ELF-1 (cell line): ENCODE data around the gene ATP8B3.

ENCODE experiments used
- DNase-seq: peaks from one replicate; pipeline ENCODE4 v3.0.0-alpha.2; 2016; ENCODE audit warnings: low read depth, low spot score

ATP8B3 gene

DNA sequence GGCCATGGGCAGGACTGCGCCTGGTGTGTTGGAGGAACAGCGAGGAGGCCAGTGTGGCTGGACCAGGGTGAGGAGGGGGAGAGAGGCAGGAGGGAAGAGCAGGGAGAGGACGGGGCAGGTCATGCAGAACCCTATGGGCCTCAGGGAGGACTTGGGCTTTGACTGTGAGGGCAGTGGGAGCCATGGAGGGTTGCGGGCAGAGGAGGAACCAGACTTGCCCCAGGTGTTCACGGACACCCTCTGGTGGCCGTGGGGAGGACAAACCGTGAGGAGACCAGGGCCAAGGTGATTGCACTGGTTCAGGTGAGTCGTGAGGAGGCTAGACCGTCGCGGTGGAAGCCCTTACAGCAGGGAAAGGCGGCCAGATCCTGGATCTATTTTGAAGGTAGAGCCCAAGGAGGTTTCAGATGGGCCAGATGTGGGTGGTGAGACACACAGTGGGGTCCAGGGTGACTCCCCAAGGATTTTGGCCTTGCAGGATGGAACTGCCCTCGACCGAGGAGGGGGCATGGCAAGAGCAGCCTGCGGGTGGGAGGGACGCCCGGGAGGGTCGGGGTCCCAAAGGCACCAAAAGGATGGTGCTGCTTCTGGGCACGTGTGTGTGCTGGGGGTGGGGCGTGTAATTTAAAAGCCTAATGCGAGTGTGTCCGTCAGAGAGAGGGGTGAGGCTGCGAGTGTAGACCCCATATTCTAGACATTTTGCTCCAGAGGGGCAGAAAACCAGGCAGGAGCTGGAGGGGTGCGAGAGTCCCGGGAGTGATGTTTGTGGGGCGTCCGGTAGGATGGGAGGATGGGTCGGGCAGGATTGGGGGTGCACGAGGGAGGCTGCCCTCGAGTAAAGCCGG is 39.0 kb upstream of the ATP8B3 start:
- DNase-seq = no peak

DNA sequence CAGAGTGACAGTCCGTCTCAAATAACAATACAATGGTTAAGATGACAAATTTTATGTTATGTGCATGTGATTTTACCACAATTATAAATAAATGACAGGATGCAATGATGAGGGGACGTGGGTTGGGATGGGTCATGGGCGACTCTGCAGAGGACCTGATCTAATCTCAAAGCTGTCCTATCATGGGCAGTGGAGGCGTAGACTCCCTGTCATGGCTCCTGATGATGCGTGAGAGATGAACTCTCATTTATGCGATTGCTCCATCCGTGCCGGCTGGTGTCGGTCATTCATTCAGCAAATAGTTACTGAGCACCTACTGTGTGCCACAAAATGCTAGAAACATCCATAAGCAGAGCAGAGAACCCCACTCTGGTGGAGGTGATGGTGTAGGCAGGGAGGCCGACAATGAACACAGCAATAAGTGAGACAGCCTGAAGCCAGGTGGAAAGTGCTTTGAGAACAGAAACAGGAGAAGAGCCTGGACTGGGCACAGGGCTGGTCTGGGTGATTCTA is 37.9 kb upstream of the ATP8B3 start:
- no peak for DNase-seq

DNA sequence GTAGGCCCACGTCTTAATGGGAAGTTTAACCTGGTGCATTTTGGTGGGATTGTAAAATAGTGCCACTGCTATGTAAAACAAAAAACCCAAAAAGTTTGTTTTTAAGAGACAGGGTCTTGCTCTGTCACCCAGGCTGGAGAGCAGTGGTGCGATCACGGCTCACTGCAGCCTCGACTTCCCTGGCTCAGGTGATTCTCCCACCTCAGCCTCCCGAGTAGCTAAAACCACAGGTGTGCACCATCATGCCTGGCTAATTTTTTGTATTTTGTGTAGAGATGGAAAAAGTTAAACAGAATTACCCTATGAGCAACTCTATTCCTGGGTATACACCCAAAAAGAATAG is 37.0 kb upstream of the ATP8B3 start:
- no peak for DNase-seq

- DNase-seq = peak; percentile 99
Measured at GRCh38 chr19:1848399-1849131, 36.5 kb upstream of the ATP8B3 start, which contains the start of gene REXO1. TSS of gene REXO1 (minus strand) at chr19:1848483. CDS start at chr19:1848358, 125 bp downstream.

DNA sequence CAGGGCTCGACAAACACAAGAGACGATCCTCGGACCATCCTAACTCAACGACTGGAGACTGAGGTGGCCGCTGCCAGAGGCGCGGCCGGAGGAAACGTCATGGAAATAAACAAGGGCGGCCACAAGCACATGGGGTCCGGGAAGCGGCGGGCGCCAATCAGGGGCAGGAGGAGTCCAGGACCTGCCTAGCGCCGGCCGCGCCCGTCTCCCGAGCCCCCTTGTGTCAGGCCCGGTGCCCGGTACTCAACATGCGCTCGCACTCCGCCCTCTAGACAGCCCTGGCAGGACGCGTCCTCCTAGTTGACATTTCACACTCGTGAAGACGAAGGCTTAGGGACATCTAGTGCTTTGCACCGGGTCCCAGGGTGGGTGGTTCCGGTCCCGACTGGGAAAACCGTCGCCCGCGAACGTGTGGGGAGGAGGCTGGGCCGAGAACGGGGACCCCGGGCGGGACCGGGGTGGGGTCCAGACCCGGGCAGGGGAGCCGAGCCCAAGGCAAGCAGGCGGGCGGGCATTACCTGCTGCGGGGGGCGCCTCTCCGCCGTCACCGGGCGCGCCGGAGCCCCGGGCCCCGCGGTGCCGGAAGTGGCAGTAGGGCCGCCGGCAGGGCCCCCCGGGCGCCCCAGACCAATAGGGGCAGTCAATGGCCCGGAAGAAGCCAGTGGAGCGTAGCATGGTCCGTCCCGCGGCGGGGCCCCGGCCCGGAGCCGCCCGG is 35.8 kb upstream of the ATP8B3 start:
- peak; percentile 66 for DNase-seq

DNA sequence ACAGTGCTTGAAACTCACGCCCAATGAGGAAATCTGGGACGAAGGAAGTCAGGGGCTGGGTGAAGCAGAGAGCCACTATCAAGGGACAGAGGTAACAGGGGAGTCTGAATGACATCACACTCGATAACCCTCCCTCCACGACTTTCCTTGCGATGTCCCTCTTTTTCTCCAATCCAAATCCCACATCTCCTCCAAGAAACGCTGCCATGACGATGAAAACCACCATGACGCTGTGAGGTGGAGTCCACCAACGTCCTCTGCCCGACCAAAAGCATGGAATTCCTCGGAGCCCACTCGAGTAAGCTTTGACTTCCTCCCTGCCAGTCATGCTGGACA is 35.2 kb upstream of the ATP8B3 start:
- no peak for DNase-seq

GRCh38 chr19:1846517-1847204 is 34.6 kb upstream of the ATP8B3 start:
- DNase-seq = no peak

GRCh38 chr19:1845642-1846041 is 33.6 kb upstream of the ATP8B3 start:
- DNase-seq = no peak

GRCh38 chr19:1845125-1845515 is 33.0 kb upstream of the ATP8B3 start:
- no peak for DNase-seq

GRCh38 chr19:1844513-1845124 is 32.5 kb upstream of the ATP8B3 start:
- no peak for DNase-seq

- peak; percentile 47 for DNase-seq
Measured at GRCh38 chr19:1843646-1844394, 31.7 kb upstream of the ATP8B3 start.

GRCh38 chr19:1843116-1843515 is 31.0 kb upstream of the ATP8B3 start:
- DNase-seq = no peak

DNA sequence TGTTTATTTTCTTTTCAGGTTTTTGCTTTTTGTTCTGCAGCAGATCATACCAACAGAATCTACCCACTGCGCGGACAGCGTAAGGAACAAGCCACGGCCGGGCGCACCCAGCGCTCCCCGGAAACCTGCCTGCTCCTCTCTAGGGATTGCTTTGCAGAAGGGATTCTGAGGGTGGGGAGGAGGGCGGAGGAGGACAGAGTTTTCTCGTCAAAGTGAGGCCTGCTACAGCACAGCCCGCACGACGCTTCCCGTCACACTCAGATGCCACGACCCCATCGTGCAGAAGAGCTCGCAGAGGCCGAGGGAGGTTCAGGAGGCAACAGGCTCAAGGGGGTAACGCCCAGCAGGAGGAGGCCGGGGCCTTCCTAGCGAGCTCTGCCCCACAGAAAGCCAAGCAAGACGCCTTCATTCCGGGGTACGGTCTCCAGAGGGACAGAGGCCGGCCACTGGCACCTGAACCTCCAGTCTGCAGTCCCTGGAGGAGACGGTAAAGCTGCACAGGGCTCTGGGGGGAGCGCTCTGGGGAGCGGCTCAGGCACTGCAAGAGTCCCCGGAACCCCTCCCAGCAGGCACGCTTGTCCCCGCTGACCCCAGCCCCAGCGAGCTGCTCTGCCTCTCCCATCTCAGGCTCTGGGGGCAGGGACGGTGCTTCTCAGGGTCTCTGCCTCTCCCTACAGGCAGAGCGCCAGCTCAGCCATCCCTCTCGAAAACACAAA is 29.3 kb upstream of the ATP8B3 start:
- DNase-seq = no peak

DNA sequence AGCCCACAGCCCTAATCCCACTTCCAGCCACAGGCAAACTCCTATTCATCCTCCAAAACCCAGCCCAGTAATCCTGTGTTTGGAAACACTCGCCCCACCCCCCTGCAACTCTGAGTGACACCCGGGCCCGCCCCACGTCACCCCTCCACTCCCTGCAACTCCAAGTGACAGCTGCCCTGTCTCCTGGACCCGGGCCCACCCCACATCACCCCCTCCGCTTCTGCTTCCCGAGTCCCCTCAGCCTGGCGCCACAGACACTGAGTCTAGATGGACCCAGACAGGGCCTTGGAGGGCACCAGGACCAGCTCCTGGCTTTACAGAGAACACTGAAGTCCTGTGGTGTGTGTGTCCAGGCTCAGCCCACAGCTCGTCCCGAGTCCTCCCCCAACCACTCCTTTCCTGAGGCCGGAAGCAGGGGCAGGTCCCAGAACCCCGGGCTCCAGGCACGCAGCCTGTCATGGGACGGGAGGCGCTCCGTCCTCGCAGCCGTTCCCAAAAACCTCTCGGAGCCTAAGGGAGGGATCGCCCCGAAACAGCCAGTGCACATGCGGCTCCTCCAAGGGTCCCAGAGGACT is 28.6 kb upstream of the ATP8B3 start:
- DNase-seq = no peak

GRCh38 chr19:1839658-1840540 is 27.8 kb upstream of the ATP8B3 start:
- no peak for DNase-seq

GRCh38 chr19:1837625-1838105 is 25.6 kb upstream of the ATP8B3 start:
- peak; percentile 87 for DNase-seq

GRCh38 chr19:1837222-1837565 is 25.1 kb upstream of the ATP8B3 start:
- DNase-seq = peak; percentile 25

GRCh38 chr19:1836458-1837221 is 24.6 kb upstream of the ATP8B3 start:
- peak; percentile 75 for DNase-seq
